ENCODE measurements around the gene ATOH8. TPM values are rescaled to one million over a fixed set of nuclear protein-coding genes. Genes with fewer than 3 reads are reported as not detected.

Gene ATOH8
- polyA plus RNA-seq, 1 experiment: 2.8 TPM

DNA sequence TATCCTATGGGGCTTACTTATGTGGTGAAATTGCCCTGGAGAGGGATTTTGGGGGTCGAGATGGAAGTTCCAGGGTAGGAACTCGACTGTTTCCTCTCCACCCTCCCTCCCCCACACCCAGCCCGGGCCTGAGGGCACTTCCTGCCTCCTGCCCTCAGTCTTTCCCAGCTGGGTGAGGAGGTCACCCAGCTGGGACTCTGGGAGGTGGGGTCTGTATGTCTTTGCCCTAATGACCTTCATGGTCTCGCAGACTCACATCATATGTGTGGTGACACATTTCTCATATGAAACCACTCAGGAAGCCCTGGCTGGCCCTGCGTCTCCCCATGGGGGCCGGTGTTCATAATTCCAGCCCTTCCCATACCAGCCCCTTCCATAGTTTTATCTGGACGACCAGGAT, 12.4 kb downstream of the ATOH8 start:
- POLR2A ChIA-PET: no interaction called here
- Histone ChIP-seq H3K9me3 (ENCODE audit: control insufficient read depth, insufficient read depth, low read length) (no peaks in the 10 kb centered on the region), H3K27me3 (ENCODE audit: control insufficient read depth, insufficient read depth, low read length) (no peaks in the 10 kb centered on the region), H3K4me3 (ENCODE audit: low read depth, low read length) (no peak overlapping the region), H3K27ac (ENCODE audit: low read depth, low read length) (no peak overlapping the region)
- no peak for DNase-seq (ENCODE audit: low read depth, low spot score)
- CTCF ChIA-PET: no interaction called here
- no peak for TF ChIP-seq CTCF (IDR thresholded peaks at IDR 0.05; ENCODE audit: low read depth, low read length)

- H3K27ac ChIP-seq (ENCODE audit: low read depth, low read length): no peak overlapping the region
- CTCF ChIA-PET: interaction anchor here (1.5 kb wide), 1 partner anchor 18 kb away, joined by 6 read pairs; no protein-coding TSS in a partner anchor
Measured at GRCh38 chr2:85767803-85768665, 14.2 kb downstream of the ATOH8 start.

DNA sequence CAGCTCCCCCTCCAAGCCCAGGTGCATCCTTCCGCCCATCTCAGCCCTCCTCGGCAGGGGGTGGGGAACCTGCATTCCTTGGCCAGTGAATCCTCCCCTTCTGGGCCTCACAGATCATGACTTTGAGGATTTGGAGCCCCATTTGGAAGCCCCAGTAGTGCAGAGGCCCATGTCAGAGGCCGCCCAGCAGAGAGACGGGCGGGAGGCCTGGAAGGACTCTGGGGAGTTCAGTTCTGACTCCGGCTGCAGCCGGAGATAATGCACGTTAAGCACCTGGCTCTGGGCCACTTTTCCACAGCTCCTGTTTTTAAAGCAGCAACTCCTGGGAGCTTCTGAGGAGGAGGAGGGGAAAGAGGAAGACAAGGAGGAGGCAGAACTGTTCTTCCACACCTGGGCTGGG, 14.9 kb downstream of the ATOH8 start:
- no peak for DNase-seq (ENCODE audit: low read depth, low spot score)
- ChIA-PET CTCF (interaction anchor here (1.5 kb wide), 1 partner anchor 19 kb away, joined by 6 read pairs; no protein-coding TSS in a partner anchor), POLR2A (interaction anchor here (0.7 kb wide), 1 partner anchor 13 kb away, joined by 3 read pairs; no protein-coding TSS in a partner anchor)
- H3K9me3 ChIP-seq (ENCODE audit: control insufficient read depth, insufficient read depth, low read length): no peaks in the 10 kb centered on the region
- no peak overlapping the region for H3K27ac ChIP-seq (ENCODE audit: low read depth, low read length)
- no peak for TF ChIP-seq CTCF (IDR thresholded peaks at IDR 0.05; ENCODE audit: low read depth, low read length)
- H3K4me3 ChIP-seq (ENCODE audit: low read depth, low read length): no peak overlapping the region
- no peaks in the 10 kb centered on the region for H3K27me3 ChIP-seq (ENCODE audit: control insufficient read depth, insufficient read depth, low read length)

More at GRCh38 chr2:85767803-85768665, 14.2 kb downstream of the ATOH8 start:
- no peaks in the 10 kb centered on the region for H3K27me3 ChIP-seq (ENCODE audit: control insufficient read depth, insufficient read depth, low read length)
- no peak for TF ChIP-seq CTCF (IDR thresholded peaks at IDR 0.05; ENCODE audit: low read depth, low read length)
- no peak overlapping the region for H3K4me3 ChIP-seq (ENCODE audit: low read depth, low read length)
- H3K9me3 ChIP-seq (ENCODE audit: control insufficient read depth, insufficient read depth, low read length): no peaks in the 10 kb centered on the region
- POLR2A ChIA-PET: interaction anchor here (0.7 kb wide), 1 partner anchor 12 kb away, joined by 3 read pairs; no protein-coding TSS in a partner anchor
- no peak for DNase-seq (ENCODE audit: low read depth, low spot score)

GRCh38 chr2:85769236-85769982, 15.6 kb downstream of the ATOH8 start:
- H3K27ac ChIP-seq (ENCODE audit: low read depth, low read length): no peak overlapping the region

More at GRCh38 chr2:85769236-85769982, 15.6 kb downstream of the ATOH8 start:
- DNase-seq (ENCODE audit: low read depth, low spot score): no peak
- TF ChIP-seq CTCF (IDR thresholded peaks at IDR 0.05; ENCODE audit: low read depth, low read length): peak; percentile 33; the same call in 1 of the 2 replicates
- no peaks in the 10 kb centered on the region for H3K9me3 ChIP-seq (ENCODE audit: control insufficient read depth, insufficient read depth, low read length)
- H3K27me3 ChIP-seq (ENCODE audit: control insufficient read depth, insufficient read depth, low read length): no peaks in the 10 kb centered on the region
- POLR2A ChIA-PET: interaction anchor here (0.7 to 0.9 kb wide), 2 partner anchors 14 to 28 kb away, joined by 3 read pairs; no protein-coding TSS in a partner anchor
- H3K4me3 ChIP-seq (ENCODE audit: low read depth, low read length): no peak overlapping the region
- CTCF ChIA-PET: interaction anchor here (1.5 kb wide), 1 partner anchor 20 kb away, joined by 6 read pairs; no protein-coding TSS in a partner anchor
